NCI-H345 (cell line): ENCODE results near the gene MMD2.

Source experiments
- DNase-seq: peaks from one replicate; lab custom pipeline; 2025; lab: John Stamatoyannopoulos, UW

The MMD2 gene

GRCh38 chr7:4868493-4868892, 90.5 kb downstream of the MMD2 start:
- DNase-seq = no peak

- no peak for DNase-seq
Measured at GRCh38 chr7:4866528-4867496, 92.2 kb downstream of the MMD2 start.

GRCh38 chr7:4862156-4862555, 96.8 kb downstream of the MMD2 start:
- no peak for DNase-seq

- no peak for DNase-seq
Measured at GRCh38 chr7:4861673-4862072, 97.3 kb downstream of the MMD2 start, which contains the start of gene PAPOLB. TSS of gene PAPOLB (minus strand) at chr7:4862030. CDS start at chr7:4861810, 220 bp downstream.

- DNase-seq = no peak
Measured at GRCh38 chr7:4861227-4861626, 97.8 kb downstream of the MMD2 start.

GRCh38 chr7:4857189-4857588, 101.8 kb downstream of the MMD2 start:
- no peak for DNase-seq

- no peak for DNase-seq
Measured at GRCh38 chr7:4856336-4857057, 102.5 kb downstream of the MMD2 start.
